ENCODE data around the gene PHIP. TPM values are rescaled to one million over a fixed set of nuclear protein-coding genes. Genes with fewer than 3 reads are reported as not detected.
"Not testable (repeated sequence)": the region's sequence is repeated elsewhere in the genome, so short reads cannot be mapped to it uniquely, and the experiment has no call there.

PHIP gene
- polyA plus RNA-seq, 6 donors from 2014 or later: 9.0 to 18.7 (median 14.5) TPM

GRCh38 chr6:78935553-78935952 is 142.5 kb downstream of the PHIP start:
- no peak for DNase-seq
- ATAC-seq (ENCODE audit: low read depth in 2 of 2): no peak
- Mint-ChIP-seq H3K4me1 (peaks cover 0 to 3% (median 0%) of the 10 kb centered on the region in 3 donors), H3K27ac (no peak overlapping the region), H3K27me3 (no peaks in the 10 kb centered on the region), H3K36me3 (peaks cover 1 to 2% of the 10 kb centered on the region in 2 donors), H3K9me3 (peaks cover 0 to 10% (median 0%) of the 10 kb centered on the region in 7 donors), H3K4me3 (no peak overlapping the region)

GRCh38 chr6:78925317-78925716 is 152.7 kb downstream of the PHIP start:
- H3K4me3 Mint-ChIP-seq: no peak overlapping the region
- ATAC-seq (ENCODE audit: low read depth in 2 of 2): no peak
- no peak for DNase-seq
- peaks cover 0 to 23% (median 0%) of the 10 kb centered on the region in 3 donors for H3K27me3 Mint-ChIP-seq
- H3K9me3 Mint-ChIP-seq: peaks cover 17 to 63% (median 36%) of the 10 kb centered on the region in 7 donors
- H3K4me1 Mint-ChIP-seq: no peaks in the 10 kb centered on the region
- H3K36me3 Mint-ChIP-seq: peaks cover 0 to 28% of the 10 kb centered on the region in 2 donors
- H3K27ac Mint-ChIP-seq: no peak overlapping the region

- H3K36me3 Mint-ChIP-seq: peaks cover 13 to 37% of the 10 kb centered on the region in 2 donors
- H3K4me1 Mint-ChIP-seq; H3K4me3 Mint-ChIP-seq; ATAC-seq (ENCODE audit: low read depth in 2 of 2); DNase-seq; H3K27ac Mint-ChIP-seq: not testable (repeated sequence)
- peaks cover 0 to 23% (median 0%) of the 10 kb centered on the region in 3 donors for H3K27me3 Mint-ChIP-seq
- H3K9me3 Mint-ChIP-seq: peaks cover 29 to 78% (median 52%) of the 10 kb centered on the region in 7 donors
Observed at GRCh38 chr6:78921168-78921567, 156.9 kb downstream of the PHIP start.

- DNase-seq (no peak), ATAC-seq (ENCODE audit: low read depth in 2 of 2) (no peak)
- Mint-ChIP-seq H3K27me3 (peaks cover 0 to 23% (median 0%) of the 10 kb centered on the region in 3 donors), H3K27ac (no peak overlapping the region), H3K36me3 (peaks cover 13 to 38% of the 10 kb centered on the region in 2 donors), H3K4me3 (no peak overlapping the region), H3K9me3 (peaks cover 23 to 60% (median 53%) of the 10 kb centered on the region in 7 donors), H3K4me1 (no peaks in the 10 kb centered on the region)
Observed at GRCh38 chr6:78917788-78918187, 160.3 kb downstream of the PHIP start.

GRCh38 chr6:78916411-78916810 is 161.6 kb downstream of the PHIP start:
- peaks cover 0 to under 1% (median under 1%) of the 10 kb centered on the region in 3 donors for H3K4me1 Mint-ChIP-seq
- peaks cover 4 to 27% (median 10%) of the 10 kb centered on the region in 3 donors for H3K27me3 Mint-ChIP-seq
- ATAC-seq (ENCODE audit: low read depth in 2 of 2) (no peak), DNase-seq (no peak)
- H3K27ac Mint-ChIP-seq: no peak overlapping the region
- H3K9me3 Mint-ChIP-seq: peaks cover 18 to 55% (median 47%) of the 10 kb centered on the region in 7 donors
- no peak overlapping the region for H3K4me3 Mint-ChIP-seq
- H3K36me3 Mint-ChIP-seq: peaks cover 18 to 31% of the 10 kb centered on the region in 2 donors

- H3K27me3 Mint-ChIP-seq: peaks cover 25 to 37% (median 32%) of the 10 kb centered on the region in 3 donors
- peak overlapping the region; percentile 40 to 78 (median 62) for H3K4me3 Mint-ChIP-seq
- H3K9me3 Mint-ChIP-seq: peaks cover 0 to 16% (median 8%) of the 10 kb centered on the region in 7 donors
- H3K36me3 Mint-ChIP-seq: peaks cover 13 to 16% of the 10 kb centered on the region in 2 donors
- no peak for DNase-seq
- peaks cover 11 to 17% (median 16%) of the 10 kb centered on the region in 3 donors for H3K4me1 Mint-ChIP-seq
- ATAC-seq (ENCODE audit: low read depth in 2 of 2): no peak
- H3K27ac Mint-ChIP-seq: no peak overlapping the region
Observed at GRCh38 chr6:78911218-78911940, 166.7 kb downstream of the PHIP start.

- H3K36me3 Mint-ChIP-seq: peaks cover 10 to 16% of the 10 kb centered on the region in 2 donors
- ATAC-seq (ENCODE audit: low read depth in 2 of 2) (peak; percentile 35 to 39), DNase-seq (no peak)
- peak overlapping the region in 1 of 6 donors; percentile 38 for H3K27ac Mint-ChIP-seq
- peaks cover 0 to 10% (median 5%) of the 10 kb centered on the region in 7 donors for H3K9me3 Mint-ChIP-seq
- H3K27me3 Mint-ChIP-seq: peaks cover 25 to 37% (median 30%) of the 10 kb centered on the region in 3 donors
- H3K4me3 Mint-ChIP-seq: peak overlapping the region in 7 of 8 donors; percentile 41 to 78 (median 59)
- peaks cover 11 to 17% (median 16%) of the 10 kb centered on the region in 3 donors for H3K4me1 Mint-ChIP-seq
Observed at GRCh38 chr6:78910591-78911171, 167.4 kb downstream of the PHIP start.

GRCh38 chr6:78910010-78910409 is 168.0 kb downstream of the PHIP start:
- ATAC-seq (ENCODE audit: low read depth in 2 of 2): no peak
- Mint-ChIP-seq H3K4me3 (peak overlapping the region in 7 of 8 donors; percentile 26 to 72 (median 42)), H3K27me3 (peaks cover 25 to 37% (median 30%) of the 10 kb centered on the region in 3 donors), H3K27ac (peak overlapping the region in 1 of 6 donors; percentile 58), H3K9me3 (peaks cover 0 to 8% (median 1%) of the 10 kb centered on the region in 7 donors), H3K36me3 (peaks cover 10 to 16% of the 10 kb centered on the region in 2 donors), H3K4me1 (peaks cover 11 to 17% (median 16%) of the 10 kb centered on the region in 3 donors)
- no peak for DNase-seq

- peaks cover 10 to 16% of the 10 kb centered on the region in 2 donors for H3K36me3 Mint-ChIP-seq
- ATAC-seq (ENCODE audit: low read depth in 2 of 2): no peak
- no peak overlapping the region for H3K27ac Mint-ChIP-seq
- H3K4me3 Mint-ChIP-seq: peak overlapping the region in 2 of 8 donors; percentile 51 to 59
- peaks cover 0 to 8% (median 1%) of the 10 kb centered on the region in 7 donors for H3K9me3 Mint-ChIP-seq
- H3K27me3 Mint-ChIP-seq: peaks cover 25 to 37% (median 30%) of the 10 kb centered on the region in 3 donors
- no peak for DNase-seq
- peaks cover 11 to 17% (median 16%) of the 10 kb centered on the region in 3 donors for H3K4me1 Mint-ChIP-seq
Observed at GRCh38 chr6:78909391-78909790, 168.7 kb downstream of the PHIP start.

- Mint-ChIP-seq H3K4me1 (peaks cover 11 to 17% (median 16%) of the 10 kb centered on the region in 3 donors), H3K9me3 (peaks cover 0 to 8% (median 0%) of the 10 kb centered on the region in 7 donors), H3K27ac (no peak overlapping the region), H3K27me3 (peaks cover 25 to 37% (median 30%) of the 10 kb centered on the region in 3 donors), H3K4me3 (peak overlapping the region in 1 of 8 donors; percentile 47), H3K36me3 (peaks cover 10 to 16% of the 10 kb centered on the region in 2 donors)
- DNase-seq (no peak), ATAC-seq (ENCODE audit: low read depth in 2 of 2) (no peak)
Observed at GRCh38 chr6:78908621-78909020, 169.4 kb downstream of the PHIP start.

GRCh38 chr6:78896227-78896626 is 181.8 kb downstream of the PHIP start:
- DNase-seq (no peak), ATAC-seq (ENCODE audit: low read depth in 2 of 2) (no peak)
- Mint-ChIP-seq H3K36me3 (peaks cover 0 to 4% of the 10 kb centered on the region in 2 donors), H3K9me3 (no peaks in the 10 kb centered on the region), H3K4me3 (no peak overlapping the region), H3K27ac (no peak overlapping the region), H3K4me1 (no peaks in the 10 kb centered on the region), H3K27me3 (no peaks in the 10 kb centered on the region)

- not testable (repeated sequence) for H3K4me1 Mint-ChIP-seq; H3K27me3 Mint-ChIP-seq; ATAC-seq (ENCODE audit: low read depth in 2 of 2); DNase-seq; H3K4me3 Mint-ChIP-seq
- Mint-ChIP-seq H3K27ac (peak overlapping the region in 1 of 6 donors; percentile 33), H3K36me3 (peaks cover 17 to 19% of the 10 kb centered on the region in 2 donors), H3K9me3 (peaks cover 0 to 11% (median 0%) of the 10 kb centered on the region in 7 donors)
Observed at GRCh38 chr6:78889901-78890300, 188.2 kb downstream of the PHIP start.

All from naive B cell (primary cell).